HCT116 (cell line): Measurements from ENCODE around the gene PDK2. TPM values are rescaled to one million over a fixed set of nuclear protein-coding genes. Genes with fewer than 3 reads are reported as not detected.
A peak's percentile ranks its signal among the peaks of the same experiment; 100 is the strongest.

ENCODE experiments used
- ATAC-seq: fragments of 200-7000 bp; cut with Tn5 transposase; 2 replicates; pipeline ENCODE4 v1.9.1; 2020; ENCODE audit warnings: mild to moderate bottlenecking, moderate library complexity
- BruUV-seq: library from RNA; stranded (reverse); fragments of 400-500 nt; replicated peaks from 2 replicates; lab custom pipeline; 2021; lab: Mats Ljungman, UMichigan
- CTCF ChIA-PET: fragments of 300-600 bp; sonication (Branson Sonifier 250); formaldehyde crosslinking; loops from one replicate; lab custom pipeline; 2021; ENCODE audit warnings: antibody characterized with exemption; lab: Charles Lee
- POLR2A ChIA-PET: fragments of 300-600, 350-600 bp; sonication (Branson Sonifier 250); formaldehyde crosslinking; loops from one replicate; lab custom pipeline; 2021; ENCODE audit warnings: antibody characterized with exemption; lab: Charles Lee
- RAD21 ChIA-PET, 2 experiments: fragments of 300-600 bp; sonication (Branson Sonifier 250); formaldehyde crosslinking; loops; one replicate each; lab custom pipeline; 2023; ENCODE audit warnings: low total read pairs in 2 of 2; ENCODE audit not compliant: uncharacterized antibody in 2 of 2, unreplicated experiment in 2 of 2, low non-redundant PET in 1 of 2; lab: Charles Lee
- DNase-seq: peaks from one replicate; pipeline ENCODE4 v3.0.0-alpha.2; 2010; ENCODE audit warnings: low read depth, low spot score
- H2AFZ ChIP-seq: fragments of 200-600 bp; shearing (Covaris generic), sonication (generic); 2 replicates; pipeline ENCODE4 v1.6.1; 2017; ENCODE audit warnings: low read depth, mixed run types, mixed read lengths, antibody characterized with exemption, low read length; ENCODE audit not compliant: poor library complexity, severe bottlenecking
- H3K27ac ChIP-seq: 2 replicates; pipeline ENCODE4 v1.5.1; 2012; ENCODE audit warnings: low read depth, low read length
- H3K27me3 ChIP-seq: fragments of 200-600 bp; sonication (generic); 2 replicates; pipeline ENCODE4 v1.6.1; 2016; ENCODE audit warnings: mixed run types, low read length, mixed read lengths; ENCODE audit not compliant: insufficient read depth
- H3K36me3 ChIP-seq, 2 experiments: fragments of 200-500 bp in 1 of 2; fragments of 200-600 bp in 1 of 2; sonication (Bioruptor generic) in 1 of 2; sonication (generic) in 1 of 2; 2 replicates each; pipeline versions ENCODE4 v1.5.1 to v1.6.1; 2014 to 2016; ENCODE audit warnings: low read length in 2 of 2, inconsistent platforms in 1 of 2, mixed read lengths in 1 of 2, mixed run types in 1 of 2; ENCODE audit not compliant: insufficient read depth in 2 of 2, control insufficient read depth in 1 of 2
- H3K4me1 ChIP-seq, 2 experiments: fragments of 200-600 bp in 1 of 2; sonication (generic) in 1 of 2; 2 replicates each; pipeline versions ENCODE4 v1.5.1 to v1.6.1; 2012 to 2017; ENCODE audit warnings: low read length in 2 of 2, inconsistent platforms in 1 of 2, mild to moderate bottlenecking in 1 of 2, mixed read lengths in 1 of 2, mixed run types in 1 of 2, moderate library complexity in 1 of 2; ENCODE audit not compliant: insufficient read depth in 2 of 2, control insufficient read depth in 1 of 2
- H3K4me2 ChIP-seq: fragments of 200-600 bp; sonication (generic); 2 replicates; pipeline ENCODE4 v1.6.1; 2017; ENCODE audit warnings: mixed run types, low read length, mixed read lengths
- H3K4me3 ChIP-seq, 2 experiments: fragments of 200-600 bp in 1 of 2; sonication (generic) in 1 of 2; replicated peaks in 1 of 2; 2 replicates each; pipeline ENCODE4 v1.5.1; 2011 to 2016; ENCODE audit warnings: low read length in 2 of 2, control low read depth in 1 of 2, low read depth in 1 of 2, mild to moderate bottlenecking in 1 of 2, mixed read lengths in 1 of 2, mixed run types in 1 of 2
- H3K79me2 ChIP-seq: fragments of 200-600 bp; sonication (generic); 2 replicates; pipeline ENCODE4 v1.6.1; 2017; ENCODE audit warnings: mild to moderate bottlenecking, mixed run types, low read length, moderate library complexity, mixed read lengths; ENCODE audit not compliant: insufficient read depth
- H3K9ac ChIP-seq: fragments of 200-600 bp; sonication (generic); 2 replicates; pipeline ENCODE4 v1.6.1; 2016; ENCODE audit warnings: low read length, mixed read lengths
- H3K9me2 ChIP-seq: fragments of 200-600 bp; sonication (generic), shearing (Covaris generic); 2 replicates; pipeline ENCODE4 v1.6.1; 2017; ENCODE audit warnings: mixed run types, mild to moderate bottlenecking, moderate library complexity; ENCODE audit not compliant: insufficient read depth
- H3K9me3 ChIP-seq, 2 experiments: fragments of 200-500 bp in 1 of 2; fragments of 200-600 bp in 1 of 2; sonication (Bioruptor generic) in 1 of 2; sonication (generic) in 1 of 2; 2 replicates each; pipeline ENCODE4 v1.6.1; 2014 to 2017; ENCODE audit warnings: low read length in 2 of 2, mixed read lengths in 2 of 2, inconsistent platforms in 1 of 2, low read depth in 1 of 2, mild to moderate bottlenecking in 1 of 2, mixed run types in 1 of 2, moderate library complexity in 1 of 2; ENCODE audit not compliant: control insufficient read depth in 1 of 2, insufficient read depth in 1 of 2
- H4K20me1 ChIP-seq: fragments of 200-600 bp; sonication (generic), shearing (Covaris generic); 2 replicates; pipeline ENCODE4 v1.6.1; 2017; ENCODE audit warnings: mixed run types, mild to moderate bottlenecking, moderate library complexity; ENCODE audit not compliant: insufficient read depth
- CBX3 ChIP-seq: IDR thresholded peaks from 2 replicates; pipeline ENCODE4 v1.6.1; 2012; ENCODE audit warnings: low read depth
- CEBPB ChIP-seq: IDR thresholded peaks from 2 replicates; pipeline ENCODE4 v1.6.1; 2012; ENCODE audit warnings: low read depth
- ELF1 ChIP-seq: IDR thresholded peaks from 2 replicates; pipeline ENCODE4 v1.6.1; 2012; ENCODE audit warnings: low read depth, borderline replicate concordance
- EZH2 ChIP-seq: fragments of 200-600 bp; sonication (generic); IDR thresholded peaks from 2 replicates; pipeline ENCODE4 v1.6.1; 2017; ENCODE audit warnings: antibody characterized with exemption, mixed run types
- EZH2phosphoT487 ChIP-seq: fragments of 200-600 bp; IDR thresholded peaks from 2 replicates; pipeline ENCODE4 v1.6.1; 2018; ENCODE audit warnings: antibody characterized with exemption, borderline replicate concordance
- POLR2A ChIP-seq: IDR thresholded peaks from 2 replicates; pipeline ENCODE4 v1.7.0; 2011; ENCODE audit warnings: borderline replicate concordance; ENCODE audit not compliant: insufficient read depth, insufficient read length; ENCODE audit errors: extremely low read depth
- POLR2AphosphoS5 ChIP-seq: IDR thresholded peaks from 2 replicates; pipeline ENCODE4 v1.6.1; 2011; ENCODE audit warnings: mild to moderate bottlenecking, low read depth, low read length, moderate library complexity
- SIN3A ChIP-seq: IDR thresholded peaks from 2 replicates; pipeline ENCODE4 v1.6.1; 2012; ENCODE audit warnings: low read depth
- ZFX ChIP-seq: fragments of 450-650 bp; IDR thresholded peaks from 2 replicates; pipeline ENCODE4 v1.6.1; 2017
- ZNF274 ChIP-seq: fragments of 200-500 bp; sonication (Bioruptor generic); IDR thresholded peaks from 2 replicates; pipeline ENCODE4 v1.6.1; 2014; ENCODE audit warnings: mild to moderate bottlenecking, low read depth, low read length, inconsistent platforms
- intact Hi-C: fragments of 100-400 bp; cut with micrococcal nuclease; formaldehyde crosslinking; loops from 2 replicates; pipeline ENCODE4 v1.10.0; 2022
- total RNA-seq: library from RNA; stranded (reverse); gene quantifications from one replicate; pipeline ENCODE4 v1.2.1, GENCODE V29; 2021; ENCODE audit not compliant: unreplicated experiment
- TF ChIP-seq, protein P1 (sequence below): IDR thresholded peaks from 2 replicates; pipeline ENCODE4 v1.6.1; 2012
- TF ChIP-seq, protein P2 (sequence below), 3 experiments: fragments of 200-600 bp in 1 of 3; sonication (generic) in 1 of 3; IDR thresholded peaks in 2 of 3; conservative IDR thresholded peaks in 1 of 3; 2 replicates each; pipeline ENCODE4 v1.5.1; 2012 to 2017; ENCODE audit warnings: low read depth in 2 of 3, low read length in 2 of 3, antibody characterized with exemption in 1 of 3, borderline replicate concordance in 1 of 3, control low read depth in 1 of 3, mild to moderate bottlenecking in 1 of 3, mixed read lengths in 1 of 3, mixed run types in 1 of 3, moderate library complexity in 1 of 3; ENCODE audit not compliant: insufficient read depth in 1 of 3
- TF ChIP-seq, protein P3 (sequence below): IDR thresholded peaks from 2 replicates; pipeline ENCODE4 v1.6.1; 2011; ENCODE audit warnings: mild to moderate bottlenecking, low read length, moderate library complexity; ENCODE audit not compliant: insufficient replicate concordance; ENCODE audit errors: extremely low read depth

Gene PDK2
- total RNA-seq, 1 experiment from 2014 or later, result 39.1 TPM

DNA sequence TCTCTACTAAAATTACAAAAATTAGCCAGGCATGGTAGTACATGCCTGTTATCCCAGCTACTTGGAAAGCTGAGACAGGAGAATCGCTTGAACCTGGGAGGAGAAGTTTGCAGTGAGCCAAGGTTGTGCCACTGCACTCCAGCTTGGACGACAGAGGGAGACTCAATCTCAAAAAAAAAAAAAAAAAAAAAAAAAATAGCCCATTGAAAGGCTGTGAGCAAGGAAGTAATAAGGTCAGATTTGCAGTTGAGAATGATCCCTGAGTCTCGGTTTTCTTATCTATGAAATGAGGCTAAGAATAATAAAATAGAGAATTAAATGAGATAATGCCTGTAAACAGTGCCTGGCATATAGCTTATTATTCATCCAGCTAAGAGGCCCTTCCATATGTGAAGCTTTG, 1.3 kb upstream of the PDK2 start:
- no peaks in the 10 kb centered on the region for H3K9me2 ChIP-seq
- CTCF ChIA-PET, result interaction anchor here (0.6 to 4.6 kb wide), 37 partner anchors 10 to 398 kb away, joined by 3 to 55 read pairs (median 8); partner anchors contain the start of genes ITGA3 and SGCA
- no peak overlapping the region for H3K4me3 ChIP-seq
- POLR2A ChIA-PET, result interaction anchor here (0.7 to 3.5 kb wide), 5 partner anchors 11 to 62 kb away, joined by 3 to 18 read pairs (median 4); partner anchors contain the start of gene ITGA3
- TF ChIP-seq ZFX (no peak), ELF1 (no peak), POLR2AphosphoS5 (no peak), POLR2A (no peak), CEBPB (no peak), SIN3A (no peak), ZNF274 (no peak), CBX3 (no peak), EZH2phosphoT487 (no peak), EZH2 (no peak)
- TF ChIP-seq, protein P1, sequence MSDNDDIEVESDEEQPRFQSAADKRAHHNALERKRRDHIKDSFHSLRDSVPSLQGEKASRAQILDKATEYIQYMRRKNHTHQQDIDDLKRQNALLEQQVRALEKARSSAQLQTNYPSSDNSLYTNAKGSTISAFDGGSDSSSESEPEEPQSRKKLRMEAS, result no peak
- TF ChIP-seq, protein P2, sequence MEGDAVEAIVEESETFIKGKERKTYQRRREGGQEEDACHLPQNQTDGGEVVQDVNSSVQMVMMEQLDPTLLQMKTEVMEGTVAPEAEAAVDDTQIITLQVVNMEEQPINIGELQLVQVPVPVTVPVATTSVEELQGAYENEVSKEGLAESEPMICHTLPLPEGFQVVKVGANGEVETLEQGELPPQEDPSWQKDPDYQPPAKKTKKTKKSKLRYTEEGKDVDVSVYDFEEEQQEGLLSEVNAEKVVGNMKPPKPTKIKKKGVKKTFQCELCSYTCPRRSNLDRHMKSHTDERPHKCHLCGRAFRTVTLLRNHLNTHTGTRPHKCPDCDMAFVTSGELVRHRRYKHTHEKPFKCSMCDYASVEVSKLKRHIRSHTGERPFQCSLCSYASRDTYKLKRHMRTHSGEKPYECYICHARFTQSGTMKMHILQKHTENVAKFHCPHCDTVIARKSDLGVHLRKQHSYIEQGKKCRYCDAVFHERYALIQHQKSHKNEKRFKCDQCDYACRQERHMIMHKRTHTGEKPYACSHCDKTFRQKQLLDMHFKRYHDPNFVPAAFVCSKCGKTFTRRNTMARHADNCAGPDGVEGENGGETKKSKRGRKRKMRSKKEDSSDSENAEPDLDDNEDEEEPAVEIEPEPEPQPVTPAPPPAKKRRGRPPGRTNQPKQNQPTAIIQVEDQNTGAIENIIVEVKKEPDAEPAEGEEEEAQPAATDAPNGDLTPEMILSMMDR (IDR thresholded peaks at IDR 0.05 in 2 of 3, conservative IDR thresholded peaks at IDR 0.05 in 1 of 3; ENCODE audit: borderline replicate concordance in 1 of 3, insufficient read depth in 1 of 3, low read depth in 2 of 3, low read length in 2 of 3), result no peak
- TF ChIP-seq, protein P3, sequence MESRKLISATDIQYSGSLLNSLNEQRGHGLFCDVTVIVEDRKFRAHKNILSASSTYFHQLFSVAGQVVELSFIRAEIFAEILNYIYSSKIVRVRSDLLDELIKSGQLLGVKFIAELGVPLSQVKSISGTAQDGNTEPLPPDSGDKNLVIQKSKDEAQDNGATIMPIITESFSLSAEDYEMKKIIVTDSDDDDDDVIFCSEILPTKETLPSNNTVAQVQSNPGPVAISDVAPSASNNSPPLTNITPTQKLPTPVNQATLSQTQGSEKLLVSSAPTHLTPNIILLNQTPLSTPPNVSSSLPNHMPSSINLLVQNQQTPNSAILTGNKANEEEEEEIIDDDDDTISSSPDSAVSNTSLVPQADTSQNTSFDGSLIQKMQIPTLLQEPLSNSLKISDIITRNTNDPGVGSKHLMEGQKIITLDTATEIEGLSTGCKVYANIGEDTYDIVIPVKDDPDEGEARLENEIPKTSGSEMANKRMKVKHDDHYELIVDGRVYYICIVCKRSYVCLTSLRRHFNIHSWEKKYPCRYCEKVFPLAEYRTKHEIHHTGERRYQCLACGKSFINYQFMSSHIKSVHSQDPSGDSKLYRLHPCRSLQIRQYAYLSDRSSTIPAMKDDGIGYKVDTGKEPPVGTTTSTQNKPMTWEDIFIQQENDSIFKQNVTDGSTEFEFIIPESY, result no peak
- no peaks in the 10 kb centered on the region for H4K20me1 ChIP-seq
- H3K4me1 ChIP-seq, result peaks cover 12 to 35% of the 10 kb centered on the region in 2 experiments
- 0 out of 2 replicates have a peak, but pooled peaks cover 6% of the 10 kb centered on the region for H3K79me2 ChIP-seq
- H3K27me3 ChIP-seq, result no peaks in the 10 kb centered on the region
- H3K4me2 ChIP-seq, result peak overlapping the region; percentile 91
- peaks cover 13 to 17% of the 10 kb centered on the region in 2 experiments; a peak in 3 of 4 replicates for H3K36me3 ChIP-seq
- H3K27ac ChIP-seq, result no peak overlapping the region
- no peak overlapping the region for H3K9ac ChIP-seq
- BruUV-seq, result no TSS peak
- ATAC-seq (peak; percentile 1; the same call in 1 of the 2 replicates), DNase-seq (no peak)
- RAD21 ChIA-PET, result interaction anchor here (0.7 to 1.6 kb wide), 7 partner anchors 14 to 154 kb away, joined by 3 to 5 read pairs (median 4); no protein-coding TSS in a partner anchor
- H2AFZ ChIP-seq, result peak overlapping the region; percentile 89
- H3K9me3 ChIP-seq, result no peaks in the 10 kb centered on the region
- intact Hi-C loops, result loop anchor here (1.0 kb wide), 1 partner anchor 203 kb away; no protein-coding TSS in a partner anchor
